HG03103 (cell line): ENCODE results near the gene SUSD4.
"Not testable (repeated sequence)": the region's sequence is repeated elsewhere in the genome, so short reads cannot be mapped to it uniquely, and the experiment has no call there.

Experiments
- ATAC-seq: cut with Tn5 transposase; IDR thresholded peaks from one replicate; pipeline ENCODE4 v1.9.1; 2021; ENCODE audit warnings: low read depth; ENCODE audit not compliant: unreplicated experiment

The SUSD4 gene

DNA sequence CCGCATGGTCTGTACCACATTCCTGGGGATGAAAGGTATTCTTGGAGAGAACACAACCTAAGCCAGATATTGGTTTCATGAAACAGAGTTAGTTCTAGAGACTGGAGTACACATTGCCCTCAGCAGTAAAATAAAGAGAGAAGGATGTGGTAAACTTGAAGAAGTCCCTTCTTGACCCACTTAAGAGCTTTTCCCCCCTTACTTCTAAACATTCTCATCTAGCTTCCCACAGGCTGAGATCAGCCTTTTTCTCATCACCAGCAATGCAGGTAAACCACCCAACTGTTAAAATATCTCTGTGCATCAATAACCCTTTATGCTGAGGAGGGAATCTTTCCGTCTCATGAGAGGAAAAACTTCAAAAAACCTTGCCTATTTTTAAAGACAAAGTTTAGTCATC lies 62.6 kb downstream of the SUSD4 start:
- no peak for ATAC-seq

DNA sequence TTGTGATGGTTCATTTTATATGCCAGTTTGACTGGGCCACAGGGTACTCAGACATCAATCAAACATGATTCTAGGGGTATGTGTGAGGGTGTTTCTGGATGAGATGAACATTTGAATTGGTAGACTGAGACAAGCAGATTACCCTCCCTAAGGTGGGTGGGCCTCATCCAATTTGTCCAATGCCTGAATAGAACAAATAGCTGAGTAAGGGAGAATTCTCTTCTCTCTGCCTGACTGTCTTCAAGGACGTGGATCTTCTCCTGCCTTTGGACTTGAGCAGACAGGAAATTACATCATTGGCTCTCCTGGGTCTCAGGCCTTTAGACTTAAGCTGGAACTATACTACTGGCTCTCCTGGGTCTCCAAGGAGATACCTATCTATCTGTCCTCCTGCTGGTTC lies 64.4 kb downstream of the SUSD4 start:
- ATAC-seq: no peak

DNA sequence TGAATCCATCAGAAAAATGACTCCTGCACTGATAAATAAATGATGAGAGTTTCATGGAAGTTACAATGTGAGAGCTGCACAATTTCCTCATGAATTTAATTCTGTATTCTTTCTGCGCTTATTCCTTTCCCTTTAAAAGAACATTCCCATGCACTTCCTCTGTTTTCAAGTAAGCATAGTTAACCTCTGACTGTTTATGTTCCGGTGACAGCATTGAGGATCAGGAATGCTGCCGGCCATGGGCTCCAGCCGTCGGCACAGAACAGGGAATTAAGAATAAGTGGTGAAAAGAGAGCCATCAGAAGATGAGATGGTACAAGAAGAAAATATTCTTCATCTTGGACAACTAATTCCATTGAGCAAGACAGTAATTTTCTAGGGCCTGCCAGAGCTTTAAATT lies 65.3 kb downstream of the SUSD4 start:
- ATAC-seq: no peak

DNA sequence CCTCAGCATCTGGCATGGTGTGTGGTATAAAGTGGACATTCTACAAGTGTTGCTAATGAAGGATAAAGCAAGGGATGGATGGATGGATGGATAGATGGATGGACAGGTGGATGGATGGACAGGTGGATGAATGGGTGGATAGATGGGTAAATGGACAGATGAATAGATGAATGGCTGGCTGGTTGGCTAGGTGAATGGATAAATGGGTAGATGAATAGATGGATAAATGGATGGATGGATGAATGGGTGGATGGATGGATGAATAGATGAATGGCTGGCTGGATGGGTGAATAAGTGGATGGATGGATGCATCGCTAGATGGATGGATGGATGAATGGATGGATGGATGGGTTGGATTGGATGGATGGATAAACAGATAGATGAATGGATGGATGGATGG lies 66.2 kb downstream of the SUSD4 start:
- no peak for ATAC-seq

DNA sequence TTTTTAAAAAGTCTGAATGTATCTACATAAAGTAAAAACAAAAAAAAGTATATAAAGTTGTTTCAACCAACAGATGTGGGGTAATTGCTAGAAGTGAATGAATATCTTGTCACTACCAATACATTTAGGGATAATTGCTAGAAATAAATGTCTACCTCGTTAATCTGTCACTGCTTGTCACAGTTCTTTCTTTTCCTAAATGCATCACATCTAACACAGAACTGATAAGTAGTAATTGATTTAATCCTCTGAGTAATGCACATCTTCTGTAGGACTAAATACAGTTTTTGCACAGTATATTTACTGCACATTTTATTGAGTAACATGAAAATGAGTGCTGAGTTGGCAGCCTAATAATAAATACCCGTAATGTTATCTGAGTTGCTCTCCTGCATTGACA lies 72.2 kb downstream of the SUSD4 start:
- no peak for ATAC-seq

DNA sequence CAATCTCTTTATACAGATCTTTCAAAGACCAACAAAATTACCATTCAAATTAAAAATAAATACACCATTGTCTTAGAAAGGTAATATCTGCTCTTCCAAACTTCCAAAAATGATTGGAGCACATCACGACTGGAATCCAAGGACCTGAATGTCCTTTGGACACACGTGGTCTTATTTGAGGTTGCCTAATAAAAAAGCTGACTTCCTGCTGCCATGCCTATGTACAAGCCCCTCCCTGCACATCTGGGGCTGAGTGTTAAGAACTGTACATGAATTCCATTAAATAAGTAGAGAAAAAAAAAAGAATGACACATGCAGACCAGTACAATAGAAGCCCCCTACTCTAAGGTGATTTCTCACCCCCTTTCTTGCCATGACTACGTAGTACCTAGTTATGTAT lies 73.6 kb downstream of the SUSD4 start:
- no peak for ATAC-seq

DNA sequence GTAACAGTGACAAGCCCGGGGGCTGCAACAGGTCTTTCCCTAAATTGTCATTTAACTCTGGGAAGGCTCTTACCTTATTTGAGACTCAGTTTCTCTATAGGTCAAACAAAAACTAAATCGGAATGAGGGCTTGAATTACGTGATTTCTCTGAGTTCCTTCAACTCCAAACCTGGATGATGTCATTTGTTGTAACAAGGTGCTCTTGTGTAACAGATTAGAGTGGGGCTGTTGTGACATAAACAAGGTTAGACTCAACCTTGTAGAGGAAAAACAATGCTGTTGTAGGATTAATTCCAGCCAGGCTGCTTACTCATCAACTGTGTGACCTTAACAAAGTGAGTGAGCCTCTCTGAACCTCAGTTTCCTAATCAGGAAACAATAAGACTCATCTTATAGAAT lies 74.4 kb downstream of the SUSD4 start:
- ATAC-seq: no peak

DNA sequence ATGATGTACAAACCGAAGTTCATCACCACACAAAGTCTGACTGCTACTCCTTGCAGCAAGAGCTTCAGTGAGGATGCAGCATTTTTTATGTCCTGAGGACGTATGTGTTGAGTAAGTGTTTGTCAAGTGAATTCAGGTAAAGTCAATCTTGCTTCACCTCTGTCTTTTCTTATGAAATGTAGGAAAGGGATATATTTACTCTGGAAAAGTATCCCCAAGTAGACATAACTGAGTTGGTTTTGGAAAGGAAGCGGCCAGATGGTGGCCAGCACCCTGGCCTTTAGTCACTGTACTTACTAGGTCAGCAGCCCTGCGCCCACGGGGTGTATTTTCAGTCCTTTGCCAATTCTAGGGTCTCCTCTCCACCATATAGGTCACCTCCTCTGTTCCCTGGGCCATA lies 75.2 kb downstream of the SUSD4 start:
- no peak for ATAC-seq

DNA sequence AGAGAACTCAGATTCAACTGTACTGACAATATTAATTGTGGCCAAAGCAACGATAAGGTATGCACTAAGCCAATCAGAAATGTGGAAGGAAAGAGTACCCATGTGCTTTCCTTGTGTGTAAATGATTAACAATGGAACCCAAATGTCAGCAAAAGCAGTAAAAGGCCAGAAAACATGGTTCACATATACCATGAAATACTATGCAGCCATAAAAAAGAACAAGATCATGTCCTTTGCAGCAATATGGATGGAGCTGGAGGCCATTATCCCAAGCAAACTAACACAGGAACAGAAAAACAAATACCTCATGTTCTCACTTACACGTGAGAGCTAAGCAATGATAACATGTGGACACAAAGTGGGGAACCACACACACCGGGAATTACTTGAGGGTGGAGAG lies 78.5 kb downstream of the SUSD4 start:
- ATAC-seq: no peak

DNA sequence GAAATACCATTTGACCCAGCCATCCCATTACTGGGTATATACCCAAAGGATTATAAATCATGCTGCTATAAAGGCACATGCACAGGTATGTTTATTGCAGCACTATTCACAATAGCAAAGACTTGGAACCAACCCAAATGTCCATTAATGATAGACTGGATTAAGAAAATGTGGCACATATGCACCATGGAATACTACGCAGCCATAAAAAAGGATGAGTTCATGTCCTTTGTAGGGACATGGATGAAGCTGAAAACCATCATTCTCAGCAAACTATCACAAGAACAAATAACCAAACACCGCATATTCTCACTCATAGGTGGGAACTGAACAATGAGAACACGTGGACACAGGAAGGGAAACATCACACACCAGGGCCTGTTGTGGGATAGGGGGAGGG lies 80.3 kb downstream of the SUSD4 start:
- ATAC-seq: not testable (repeated sequence)

DNA sequence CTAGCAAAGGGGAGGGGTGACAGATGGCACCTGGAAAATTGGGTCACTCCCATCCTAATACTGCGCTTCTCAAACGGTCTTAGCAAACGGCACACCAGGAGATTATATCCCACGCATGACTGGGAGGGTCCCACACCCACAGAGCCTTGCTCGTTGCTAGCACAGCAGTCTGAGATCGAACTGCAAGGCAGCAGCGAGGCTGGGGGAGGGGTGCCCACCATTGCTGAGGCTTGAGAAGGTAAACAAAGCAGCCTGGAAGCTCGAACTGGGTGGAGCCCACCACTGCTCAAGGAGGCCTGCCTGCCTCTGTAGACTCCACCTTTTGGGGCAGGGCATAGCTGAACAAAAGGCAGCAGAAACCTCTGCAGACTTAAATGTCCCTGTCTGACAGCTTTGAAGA lies 85.7 kb downstream of the SUSD4 start:
- not testable (repeated sequence) for ATAC-seq

DNA sequence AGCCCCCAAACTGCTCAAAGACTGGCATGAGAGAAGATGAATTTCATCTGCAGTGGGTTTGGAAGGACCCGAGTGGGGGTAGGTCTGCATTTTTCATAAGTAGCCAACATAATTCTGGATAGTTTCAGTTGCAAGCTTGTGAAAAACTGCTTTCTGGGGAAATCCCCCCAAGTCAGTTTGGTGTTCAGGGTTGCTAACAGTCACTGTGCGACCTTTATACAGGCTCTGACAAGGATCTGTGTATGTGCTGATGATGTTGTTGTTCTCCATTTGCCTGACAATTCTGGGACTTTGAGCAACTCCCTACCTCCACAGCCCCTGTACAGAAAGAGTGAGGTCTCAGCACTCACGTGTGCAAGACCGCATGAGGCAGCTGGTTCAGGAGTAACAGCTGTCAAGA lies 87.9 kb downstream of the SUSD4 start:
- no peak for ATAC-seq

DNA sequence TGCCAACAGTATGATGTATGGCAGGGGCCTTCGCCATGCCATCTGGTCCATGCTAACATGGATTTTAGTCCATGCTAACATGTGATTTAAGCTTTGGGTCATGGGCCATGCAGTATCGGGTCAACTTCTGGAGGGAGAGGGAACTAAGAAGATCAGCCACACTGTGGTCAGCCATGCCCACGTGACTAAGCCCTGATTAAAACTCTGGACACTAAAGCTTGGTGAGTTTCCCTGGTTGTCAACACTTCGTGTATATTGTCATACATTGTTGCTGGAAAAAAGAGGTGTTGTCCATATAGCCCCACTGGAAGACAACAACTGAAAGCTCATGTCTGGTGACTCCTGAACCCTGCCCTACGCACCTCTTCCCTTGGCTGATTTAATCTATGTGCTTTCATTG lies 90.5 kb downstream of the SUSD4 start:
- no peak for ATAC-seq

DNA sequence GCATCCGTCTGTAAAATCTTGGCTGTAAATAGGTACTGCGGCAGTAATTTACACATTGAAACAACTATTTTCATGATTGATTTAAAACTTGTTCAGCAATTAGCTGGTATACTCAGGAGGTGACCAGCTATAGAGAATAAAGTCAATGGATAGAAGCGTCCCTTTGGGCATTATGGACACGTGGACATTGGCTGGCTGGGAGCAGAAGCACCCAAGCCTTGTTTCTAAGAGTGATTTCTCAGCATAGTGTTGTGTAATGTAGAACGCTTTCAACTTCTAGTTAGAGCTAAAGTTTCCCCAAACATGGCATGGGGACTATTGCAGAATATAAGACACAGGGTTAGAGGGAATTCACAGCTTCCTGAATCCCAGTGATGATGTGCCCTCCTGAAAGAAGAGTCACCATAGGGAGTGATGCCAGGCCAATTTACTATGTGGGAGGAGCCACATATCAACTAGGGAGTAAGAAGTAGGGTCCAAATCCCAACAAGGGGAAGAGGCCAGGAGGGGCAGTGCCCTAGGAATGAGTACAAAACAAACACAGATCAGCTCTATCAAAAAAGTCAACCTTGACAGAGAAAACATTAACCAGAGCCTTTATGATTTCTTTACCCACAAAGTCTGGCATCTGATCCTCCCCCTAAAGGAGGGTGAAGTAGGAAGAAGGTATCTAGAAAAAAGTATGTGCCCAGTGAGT lies 92.7 kb downstream of the SUSD4 start:
- no peak for ATAC-seq

DNA sequence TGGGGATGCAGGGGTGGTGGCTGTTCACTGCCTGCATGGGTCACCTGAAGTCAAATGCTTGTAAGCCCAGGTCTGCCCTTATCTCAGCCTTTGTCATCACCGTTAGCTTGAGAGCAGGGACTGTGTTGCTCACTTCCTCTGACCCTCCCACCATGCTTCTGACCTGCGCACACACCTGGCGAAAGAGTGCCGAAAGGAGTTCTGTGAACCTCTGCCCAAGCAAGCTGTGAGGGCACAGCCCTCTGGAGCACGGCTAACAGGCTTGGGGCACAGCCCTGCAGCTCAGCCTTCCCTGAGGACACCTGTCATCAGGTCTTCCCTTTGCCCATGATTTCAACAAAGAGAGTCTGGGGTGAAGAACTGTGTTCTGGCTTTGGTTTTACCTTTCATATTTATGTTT lies 93.8 kb downstream of the SUSD4 start:
- no peak for ATAC-seq

DNA sequence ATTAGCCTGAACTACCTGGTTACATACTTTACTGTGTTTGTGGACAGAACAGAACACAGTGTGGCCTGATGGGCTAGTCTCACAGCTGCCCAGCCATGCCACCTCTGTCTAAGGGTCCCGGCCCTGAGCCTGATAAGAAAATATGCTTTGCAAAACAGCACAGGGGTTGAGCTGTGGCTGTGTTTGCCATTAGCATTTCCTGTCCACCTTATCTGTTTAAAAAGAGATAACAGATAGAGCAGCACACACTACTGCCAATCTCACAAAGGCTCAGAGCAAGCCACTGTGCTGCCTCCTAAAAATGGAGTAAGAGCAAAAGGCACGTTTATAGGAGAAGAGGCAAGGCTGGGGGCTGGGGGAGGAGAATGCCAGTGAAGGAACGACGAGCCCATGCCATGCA lies 95.0 kb downstream of the SUSD4 start:
- ATAC-seq: no peak

DNA sequence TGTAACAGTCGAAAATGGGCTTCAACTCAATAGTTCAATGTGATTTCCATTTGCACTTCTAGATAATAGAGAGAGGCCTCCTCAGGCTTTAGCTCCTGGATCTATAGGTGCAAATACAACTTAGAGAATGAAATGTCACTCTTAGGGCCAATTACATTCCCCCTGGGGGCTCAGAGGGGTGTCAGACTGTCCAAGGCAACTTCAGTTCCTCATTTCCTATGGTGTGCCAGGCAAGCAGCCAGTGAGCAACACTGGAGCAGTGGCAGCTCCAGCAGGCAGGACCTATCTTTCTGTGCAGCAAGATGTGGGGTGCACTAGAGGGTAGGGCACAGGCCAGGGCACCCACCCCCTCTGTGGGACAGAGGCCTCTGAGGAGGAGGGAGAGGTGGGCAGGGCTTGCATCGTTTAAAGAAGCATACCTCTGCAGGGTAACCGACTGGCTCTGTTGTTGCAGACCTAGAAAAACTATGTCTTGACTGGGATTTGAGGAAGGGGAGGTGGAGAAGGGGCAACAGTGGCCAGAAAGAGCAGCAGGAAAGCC lies 97.3 kb downstream of the SUSD4 start:
- ATAC-seq: no peak

DNA sequence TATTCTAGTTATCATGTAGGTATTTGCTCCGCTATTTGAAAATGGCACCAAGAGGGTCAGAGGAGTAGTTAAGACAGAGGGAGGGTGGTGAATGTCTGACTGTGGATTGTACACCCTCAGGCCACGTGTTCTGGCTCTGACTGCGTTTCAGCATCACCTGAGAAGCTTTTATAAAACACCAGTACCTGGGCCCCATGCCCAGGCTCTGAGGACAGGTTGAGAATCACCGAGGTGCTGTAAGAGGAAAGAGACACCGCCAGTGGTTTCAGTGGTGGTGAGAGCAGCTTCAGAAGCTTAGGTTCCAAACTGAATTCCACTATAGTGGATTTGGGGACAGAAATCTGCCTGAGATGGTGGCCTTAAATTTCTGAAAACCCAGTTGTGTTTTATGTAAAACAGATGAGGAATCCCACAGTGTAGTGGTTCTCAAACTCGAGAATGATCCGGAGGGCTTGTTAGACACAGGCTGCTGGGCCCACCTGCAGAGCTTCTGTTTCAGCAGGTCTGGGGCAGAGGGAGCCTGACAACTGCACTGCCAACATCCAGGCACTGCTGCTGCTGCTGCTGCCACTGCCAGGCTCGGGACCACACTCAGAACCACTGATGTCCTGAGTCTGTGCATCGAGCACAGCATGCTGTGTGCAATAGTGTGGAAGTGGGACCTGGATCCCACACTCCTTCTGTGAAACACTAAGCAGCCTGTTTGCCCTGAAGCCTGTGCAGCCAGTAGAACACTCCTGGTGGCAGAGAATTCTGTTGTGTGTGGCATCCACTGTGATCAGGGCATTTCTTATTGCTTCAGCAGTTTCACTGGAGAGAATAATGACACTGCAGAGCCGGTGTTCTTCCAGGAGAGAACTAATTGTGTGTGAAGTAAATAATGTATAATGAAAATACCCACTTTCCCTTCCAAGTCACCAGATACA lies 98.7 kb downstream of the SUSD4 start:
- ATAC-seq: no peak

DNA sequence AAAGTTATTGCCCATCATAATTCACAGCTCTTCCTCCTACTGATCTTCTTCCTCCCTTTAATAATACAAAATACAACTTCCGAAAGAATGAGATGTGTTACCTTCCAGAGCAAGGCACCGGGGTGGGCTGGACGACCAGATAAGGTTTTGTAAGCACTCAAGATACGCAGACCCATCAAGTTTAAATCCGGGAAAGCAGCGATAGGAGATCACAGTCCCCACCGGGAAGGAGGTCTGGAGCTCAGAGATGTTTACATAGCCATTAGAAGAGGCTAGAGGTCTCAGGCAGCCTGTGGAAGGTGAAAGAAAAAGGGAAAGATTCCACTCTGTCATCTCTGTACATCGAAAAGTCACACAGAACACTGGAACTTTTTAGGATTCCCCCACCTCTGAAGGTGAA lies 99.4 kb downstream of the SUSD4 start:
- no peak for ATAC-seq

DNA sequence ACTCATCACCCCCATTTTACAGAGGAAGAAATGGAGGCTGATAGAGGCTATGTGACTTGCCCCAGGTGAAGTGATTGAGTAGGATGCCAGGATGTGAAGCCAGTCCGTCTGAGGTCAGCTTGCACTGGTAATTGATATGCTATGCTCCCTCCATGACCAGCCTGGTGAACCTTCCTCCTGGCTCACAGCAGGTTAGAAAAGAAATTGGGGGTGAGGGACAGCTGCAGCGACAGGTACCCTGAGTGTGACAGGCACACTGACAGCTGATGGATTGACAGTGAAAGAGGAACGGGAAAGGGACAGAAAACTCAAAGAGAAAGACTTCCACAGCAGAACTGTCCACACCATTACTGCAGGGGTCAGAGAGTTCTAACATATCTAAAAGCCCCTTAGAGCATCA lies 102.1 kb downstream of the SUSD4 start:
- ATAC-seq: no peak

DNA sequence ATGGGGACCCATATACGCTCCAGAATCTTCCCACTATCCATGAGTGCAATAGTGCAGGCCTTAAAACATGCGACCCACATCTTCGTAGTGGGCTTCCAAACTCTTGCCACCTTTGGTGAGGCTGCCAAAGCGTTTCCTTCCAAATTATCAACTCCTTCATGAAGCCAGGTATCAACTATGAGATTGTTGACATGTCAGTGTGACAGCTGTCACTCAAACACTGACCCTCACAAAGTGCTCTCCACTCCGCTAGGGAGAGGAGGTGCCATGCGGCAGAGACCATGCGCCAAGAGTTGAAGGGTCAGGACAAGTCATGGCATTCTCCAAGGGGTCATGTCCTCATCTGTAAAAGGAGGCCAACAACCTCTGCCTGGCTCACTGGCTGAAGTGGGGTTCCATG lies 103.3 kb downstream of the SUSD4 start:
- no peak for ATAC-seq

DNA sequence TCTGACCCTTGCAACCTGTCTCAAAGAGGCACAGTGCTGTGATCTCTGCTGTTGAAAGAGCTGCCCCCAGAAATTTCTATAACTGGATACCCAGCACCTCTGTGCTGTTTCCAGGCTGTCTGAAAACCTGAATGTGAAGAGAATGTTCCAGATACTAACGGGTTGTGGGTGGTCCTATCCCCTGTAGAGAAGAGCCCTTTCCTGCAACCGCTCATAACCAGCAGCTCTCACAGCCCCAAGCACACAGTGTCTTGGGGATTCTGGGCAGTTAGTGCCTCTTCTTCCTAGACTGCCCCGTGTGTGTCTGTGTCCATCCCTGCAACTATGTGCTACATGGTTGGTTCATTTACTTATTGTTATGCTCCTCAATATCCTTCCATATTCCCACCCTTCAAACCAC lies 104.5 kb downstream of the SUSD4 start:
- no peak for ATAC-seq
